ENCODE results near the gene AQR. TPM values are rescaled to one million over a fixed set of nuclear protein-coding genes. Genes with fewer than 3 reads are reported as not detected.

AQR gene
- total and polyA plus RNA-seq, 4 donors = 24.2 to 45.1 (median 33.3) TPM

GRCh38 chr15:34847598-34847997, 121.9 kb downstream of the AQR start:
- DNase-seq (ENCODE audit: low read depth in 4 of 6, low spot score in 6 of 6) = no peak
- Histone ChIP-seq H3K4me1 (ENCODE audit: control insufficient read depth, insufficient read depth, low read length) (peaks cover 4% of the 10 kb centered on the region), H3K4me3 (ENCODE audit: low read depth, low read length) (no peak overlapping the region), H3K27me3 (ENCODE audit: control insufficient read depth, insufficient read depth, low read length) (no peaks in the 10 kb centered on the region), H3K36me3 (ENCODE audit: control insufficient read depth, insufficient read depth, low read length) (peaks cover 2% of the 10 kb centered on the region), H3K27ac (ENCODE audit: low read depth, low read length) (no peak overlapping the region), H3K9me3 (ENCODE audit: control insufficient read depth, insufficient read depth, low read length) (no peaks in the 10 kb centered on the region)
- WGBS (ENCODE audit: insufficient coverage) = no CpG with 5 or more reads among the region's 1 CpG

GRCh38 chr15:34841262-34841725, 128.2 kb downstream of the AQR start:
- H3K4me3 ChIP-seq (ENCODE audit: low read depth, low read length) = no peak overlapping the region
- no peaks in the 10 kb centered on the region for H3K9me3 ChIP-seq (ENCODE audit: control insufficient read depth, insufficient read depth, low read length)
- H3K27me3 ChIP-seq (ENCODE audit: control insufficient read depth, insufficient read depth, low read length) = no peaks in the 10 kb centered on the region
- peak in 2 of 6 donors; percentile 18 to 75 for DNase-seq (ENCODE audit: low read depth in 4 of 6, low spot score in 6 of 6)
- H3K36me3 ChIP-seq (ENCODE audit: control insufficient read depth, insufficient read depth, low read length) = no peaks in the 10 kb centered on the region
- H3K4me1 ChIP-seq (ENCODE audit: control insufficient read depth, insufficient read depth, low read length) = no peaks in the 10 kb centered on the region
- no peak overlapping the region for H3K27ac ChIP-seq (ENCODE audit: low read depth, low read length)

- H3K36me3 ChIP-seq (ENCODE audit: control insufficient read depth, insufficient read depth, low read length) = no peaks in the 10 kb centered on the region
- H3K27me3 ChIP-seq (ENCODE audit: control insufficient read depth, insufficient read depth, low read length) = no peaks in the 10 kb centered on the region
- no peak overlapping the region for H3K27ac ChIP-seq (ENCODE audit: low read depth, low read length)
- no peak overlapping the region for H3K4me3 ChIP-seq (ENCODE audit: low read depth, low read length)
- no peaks in the 10 kb centered on the region for H3K4me1 ChIP-seq (ENCODE audit: control insufficient read depth, insufficient read depth, low read length)
- no peak for DNase-seq (ENCODE audit: low read depth in 4 of 6, low spot score in 6 of 6)
- whole genome bisulfite sequencing (ENCODE audit: insufficient coverage) = 98% methylated on average over 3 of the region's 3 CpGs
- H3K9me3 ChIP-seq (ENCODE audit: control insufficient read depth, insufficient read depth, low read length) = peaks cover 1% of the 10 kb centered on the region
Measured at GRCh38 chr15:34838282-34838681, 131.3 kb downstream of the AQR start.

- 76% methylated on average over 5 of the region's 6 CpGs for WGBS (ENCODE audit: insufficient coverage)
- no peak for DNase-seq (ENCODE audit: low read depth in 4 of 6, low spot score in 6 of 6)
- H3K27me3 ChIP-seq (ENCODE audit: control insufficient read depth, insufficient read depth, low read length) = no peaks in the 10 kb centered on the region
- H3K36me3 ChIP-seq (ENCODE audit: control insufficient read depth, insufficient read depth, low read length) = no peaks in the 10 kb centered on the region
- no peaks in the 10 kb centered on the region for H3K4me1 ChIP-seq (ENCODE audit: control insufficient read depth, insufficient read depth, low read length)
- H3K9me3 ChIP-seq (ENCODE audit: control insufficient read depth, insufficient read depth, low read length) = peaks cover 1% of the 10 kb centered on the region
- no peak overlapping the region for H3K27ac ChIP-seq (ENCODE audit: low read depth, low read length)
- no peak overlapping the region for H3K4me3 ChIP-seq (ENCODE audit: low read depth, low read length)
Measured at GRCh38 chr15:34837246-34838016, 132.1 kb downstream of the AQR start.

- Histone ChIP-seq H3K27ac (ENCODE audit: low read depth, low read length) (no peak overlapping the region), H3K27me3 (ENCODE audit: control insufficient read depth, insufficient read depth, low read length) (no peaks in the 10 kb centered on the region), H3K4me1 (ENCODE audit: control insufficient read depth, insufficient read depth, low read length) (no peaks in the 10 kb centered on the region), H3K9me3 (ENCODE audit: control insufficient read depth, insufficient read depth, low read length) (no peaks in the 10 kb centered on the region), H3K36me3 (ENCODE audit: control insufficient read depth, insufficient read depth, low read length) (no peaks in the 10 kb centered on the region), H3K4me3 (ENCODE audit: low read depth, low read length) (no peak overlapping the region)
- WGBS (ENCODE audit: insufficient coverage) = no CpG with 5 or more reads among the region's 5 CpGs
- no peak for DNase-seq (ENCODE audit: low read depth in 4 of 6, low spot score in 6 of 6)
Measured at GRCh38 chr15:34828145-34828911, 141.2 kb downstream of the AQR start.

GRCh38 chr15:34821831-34822230, 147.7 kb downstream of the AQR start:
- H3K4me1 ChIP-seq (ENCODE audit: control insufficient read depth, insufficient read depth, low read length) = no peaks in the 10 kb centered on the region
- no peak overlapping the region for H3K27ac ChIP-seq (ENCODE audit: low read depth, low read length)
- H3K36me3 ChIP-seq (ENCODE audit: control insufficient read depth, insufficient read depth, low read length) = no peaks in the 10 kb centered on the region
- 60% methylated on average over 3 of the region's 3 CpGs for WGBS (ENCODE audit: insufficient coverage)
- no peaks in the 10 kb centered on the region for H3K27me3 ChIP-seq (ENCODE audit: control insufficient read depth, insufficient read depth, low read length)
- H3K9me3 ChIP-seq (ENCODE audit: control insufficient read depth, insufficient read depth, low read length) = no peaks in the 10 kb centered on the region
- no peak for DNase-seq (ENCODE audit: low read depth in 4 of 6, low spot score in 6 of 6)
- H3K4me3 ChIP-seq (ENCODE audit: low read depth, low read length) = no peak overlapping the region

GRCh38 chr15:34820110-34820509, 149.4 kb downstream of the AQR start:
- H3K9me3 ChIP-seq (ENCODE audit: control insufficient read depth, insufficient read depth, low read length) = no peaks in the 10 kb centered on the region
- H3K27ac ChIP-seq (ENCODE audit: low read depth, low read length) = no peak overlapping the region
- H3K27me3 ChIP-seq (ENCODE audit: control insufficient read depth, insufficient read depth, low read length) = no peaks in the 10 kb centered on the region
- DNase-seq (ENCODE audit: low read depth in 4 of 6, low spot score in 6 of 6) = no peak
- no peak overlapping the region for H3K4me3 ChIP-seq (ENCODE audit: low read depth, low read length)
- WGBS (ENCODE audit: insufficient coverage) = 90% methylated on average over 2 of the region's 5 CpGs
- no peaks in the 10 kb centered on the region for H3K4me1 ChIP-seq (ENCODE audit: control insufficient read depth, insufficient read depth, low read length)
- H3K36me3 ChIP-seq (ENCODE audit: control insufficient read depth, insufficient read depth, low read length) = no peaks in the 10 kb centered on the region

- no peaks in the 10 kb centered on the region for H3K27me3 ChIP-seq (ENCODE audit: control insufficient read depth, insufficient read depth, low read length)
- no peaks in the 10 kb centered on the region for H3K36me3 ChIP-seq (ENCODE audit: control insufficient read depth, insufficient read depth, low read length)
- H3K9me3 ChIP-seq (ENCODE audit: control insufficient read depth, insufficient read depth, low read length) = no peaks in the 10 kb centered on the region
- DNase-seq (ENCODE audit: low read depth in 4 of 6, low spot score in 6 of 6) = no peak
- no peak overlapping the region for H3K27ac ChIP-seq (ENCODE audit: low read depth, low read length)
- no CpG with 5 or more reads among the region's 1 CpG for WGBS (ENCODE audit: insufficient coverage)
- no peak overlapping the region for H3K4me3 ChIP-seq (ENCODE audit: low read depth, low read length)
- no peaks in the 10 kb centered on the region for H3K4me1 ChIP-seq (ENCODE audit: control insufficient read depth, insufficient read depth, low read length)
Measured at GRCh38 chr15:34818526-34818925, 151.0 kb downstream of the AQR start.

- Histone ChIP-seq H3K4me1 (ENCODE audit: control insufficient read depth, insufficient read depth, low read length) (no peaks in the 10 kb centered on the region), H3K4me3 (ENCODE audit: low read depth, low read length) (no peak overlapping the region), H3K27ac (ENCODE audit: low read depth, low read length) (no peak overlapping the region), H3K27me3 (ENCODE audit: control insufficient read depth, insufficient read depth, low read length) (no peaks in the 10 kb centered on the region), H3K36me3 (ENCODE audit: control insufficient read depth, insufficient read depth, low read length) (no peaks in the 10 kb centered on the region), H3K9me3 (ENCODE audit: control insufficient read depth, insufficient read depth, low read length) (no peaks in the 10 kb centered on the region)
- no peak for DNase-seq (ENCODE audit: low read depth in 4 of 6, low spot score in 6 of 6)
- no CpG with 5 or more reads among the region's 1 CpG for WGBS (ENCODE audit: insufficient coverage)
Measured at GRCh38 chr15:34815836-34816235, 153.7 kb downstream of the AQR start.

All from spinal cord (tissue), 10 donors.